CD8-positive, alpha-beta memory T cell (primary cell): ENCODE results near the gene EIF1. TPM values are rescaled to one million over a fixed set of nuclear protein-coding genes. Genes with fewer than 3 reads are reported as not detected.

Experiments
- CTCF ChIA-PET: fragments of 350-600 bp; sonication (Branson Sonifier 250); formaldehyde crosslinking; loops from one replicate; lab custom pipeline; 2021; ENCODE audit warnings: antibody characterized with exemption; lab: Charles Lee
- POLR2A ChIA-PET: fragments of 350-600 bp; sonication (Branson Sonifier 250); formaldehyde crosslinking; loops from one replicate; lab custom pipeline; 2021; ENCODE audit warnings: antibody characterized with exemption; lab: Charles Lee
- DNase-seq, 5 donors: peaks; one replicate each; pipeline versions ENCODE4 v3.0.0 to v3.0.0-alpha.2; 2020 to 2022; ENCODE audit warnings: mixed read lengths in 1 of 5
- H3K27ac ChIP-seq: one replicate; pipeline ENCODE4 v1.7.0; 2013; ENCODE audit warnings: low read depth, mild to moderate bottlenecking, low read length, moderate library complexity
- H3K27me3 ChIP-seq: 2 replicates; pipeline ENCODE4 v1.7.0; 2013; ENCODE audit warnings: low read length, mild to moderate bottlenecking; ENCODE audit not compliant: insufficient read depth, poor library complexity, severe bottlenecking
- H3K36me3 ChIP-seq: 2 replicates; pipeline ENCODE4 v1.7.0; 2013; ENCODE audit warnings: mild to moderate bottlenecking, low read length, moderate library complexity; ENCODE audit not compliant: insufficient read depth
- H3K4me1 ChIP-seq: 2 replicates; pipeline ENCODE4 v1.7.0; 2013; ENCODE audit warnings: mild to moderate bottlenecking, low read length, moderate library complexity; ENCODE audit not compliant: insufficient read depth
- H3K4me3 ChIP-seq: 2 replicates; pipeline ENCODE4 v1.7.0; 2013; ENCODE audit warnings: mild to moderate bottlenecking, low read length
- H3K9me3 ChIP-seq: 2 replicates; pipeline ENCODE4 v1.7.0; 2013; ENCODE audit warnings: mild to moderate bottlenecking, low read length
- H3K27ac Mint-ChIP-seq, 8 donors: one replicate each; pipeline ENCODE4 v1.8.0; 2020 to 2021; ENCODE audit warnings: mixed read lengths in 8 of 8, mild to moderate bottlenecking in 6 of 8, inconsistent platforms in 3 of 8, moderate library complexity in 3 of 8
- H3K27me3 Mint-ChIP-seq, 2 donors: one replicate each; pipeline ENCODE4 v1.8.0; 2020 to 2021; ENCODE audit warnings: mixed read lengths in 2 of 2, mild to moderate bottlenecking in 1 of 2, moderate library complexity in 1 of 2
- H3K36me3 Mint-ChIP-seq, 3 donors: one replicate each; pipeline ENCODE4 v1.8.0; 2020 to 2021; ENCODE audit warnings: mixed read lengths in 3 of 3, inconsistent platforms in 1 of 3, mild to moderate bottlenecking in 1 of 3
- H3K4me1 Mint-ChIP-seq, 3 donors: one replicate each; pipeline ENCODE4 v1.8.0; 2020 to 2021; ENCODE audit warnings: mixed read lengths in 3 of 3, inconsistent platforms in 1 of 3, mild to moderate bottlenecking in 1 of 3
- H3K4me3 Mint-ChIP-seq, 7 donors: one replicate each; pipeline ENCODE4 v1.8.0; 2020 to 2021; ENCODE audit warnings: mixed read lengths in 7 of 7, mild to moderate bottlenecking in 6 of 7, moderate library complexity in 4 of 7, inconsistent platforms in 2 of 7
- H3K9me3 Mint-ChIP-seq, 5 donors: one replicate each; pipeline ENCODE4 v1.8.0; 2020 to 2022; ENCODE audit warnings: mixed read lengths in 5 of 5, mild to moderate bottlenecking in 3 of 5, moderate library complexity in 2 of 5, inconsistent platforms in 1 of 5
- polyA plus RNA-seq: library from polyadenylated mRNA; unstranded; fragments of 300-500 nt; fragmentation: Illumina TruSeq; gene quantifications from one replicate; pipeline ENCODE4 v1.2.3, GENCODE V29; 2021
- total RNA-seq, 2 experiments: library from RNA; stranded (reverse); gene quantifications; one replicate each; pipeline ENCODE4 v1.2.3, GENCODE V29; 2021

Gene EIF1
- total and polyA plus RNA-seq, 3 experiments from 2014 or later = 1,446 to 1,526 (median 1,504) TPM

- no peaks in the 10 kb centered on the region for H3K9me3 Mint-ChIP-seq
- peak overlapping the region in 5 of 7 donors; percentile 19 to 58 (median 53) for H3K4me3 Mint-ChIP-seq
- Histone ChIP-seq H3K27ac (no peak overlapping the region), H3K4me3 (no peak overlapping the region), H3K27me3 (peaks cover 25% of the 10 kb centered on the region), H3K4me1 (no peaks in the 10 kb centered on the region), H3K36me3 (no peaks in the 10 kb centered on the region), H3K9me3 (no peaks in the 10 kb centered on the region)
- POLR2A ChIA-PET = no interaction called here
- no peak overlapping the region for H3K27ac Mint-ChIP-seq
- H3K27me3 Mint-ChIP-seq = peaks cover 35 to 54% of the 10 kb centered on the region in 2 donors
- no peaks in the 10 kb centered on the region for H3K36me3 Mint-ChIP-seq
- CTCF ChIA-PET = interaction anchor here (0.7 kb wide), 1 partner anchor 905 kb away, joined by 3 read pairs; no protein-coding TSS in a partner anchor
- DNase-seq = no peak
- H3K4me1 Mint-ChIP-seq = peaks cover 0 to 14% (median 4%) of the 10 kb centered on the region in 3 donors
Observed at GRCh38 chr17:41733348-41734138, 44.9 kb downstream of the EIF1 start.

GRCh38 chr17:41734139-41734948 lies 45.7 kb downstream of the EIF1 start, which contains the start of gene HAP1:
TSS of gene HAP1 (minus strand) at chr17:41734643. CDS start at chr17:41734634, 9 bp downstream.
- Mint-ChIP-seq H3K4me3 (peak within 1 kb of the TSS in 6 of 7 donors; percentile 19 to 58 (median 54)), H3K9me3 (no peaks in the 10 kb centered on the region), H3K27ac (no peak within 1 kb of the TSS), H3K4me1 (peaks cover 0 to 14% (median 4%) of the 10 kb centered on the region in 3 donors), H3K36me3 (no peaks in the 10 kb centered on the region), H3K27me3 (peaks cover 35 to 53% of the 10 kb centered on the region in 2 donors)
- H3K4me3 ChIP-seq = no peak within 1 kb of the TSS
- H3K9me3 ChIP-seq = no peaks in the 10 kb centered on the region
- no peak for DNase-seq
- peaks cover 25% of the 10 kb centered on the region for H3K27me3 ChIP-seq
- no peak within 1 kb of the TSS for H3K27ac ChIP-seq
- POLR2A ChIA-PET = interaction anchor here (0.6 kb wide), 1 partner anchor 95 kb away, joined by 3 read pairs; no protein-coding TSS in a partner anchor
- CTCF ChIA-PET = no interaction called here
- H3K4me1 ChIP-seq = no peaks in the 10 kb centered on the region
- no peaks in the 10 kb centered on the region for H3K36me3 ChIP-seq

- Histone ChIP-seq H3K36me3 (no peaks in the 10 kb centered on the region), H3K4me1 (no peaks in the 10 kb centered on the region), H3K27me3 (peaks cover 25% of the 10 kb centered on the region), H3K27ac (no peak overlapping the region), H3K4me3 (no peak overlapping the region), H3K9me3 (no peaks in the 10 kb centered on the region)
- peaks cover 35 to 53% of the 10 kb centered on the region in 2 donors for H3K27me3 Mint-ChIP-seq
- H3K27ac Mint-ChIP-seq = no peak overlapping the region
- POLR2A ChIA-PET = interaction anchor here (0.6 kb wide), 1 partner anchor 95 kb away, joined by 3 read pairs; no protein-coding TSS in a partner anchor
- H3K4me1 Mint-ChIP-seq = peaks cover 0 to 14% (median 4%) of the 10 kb centered on the region in 3 donors
- H3K4me3 Mint-ChIP-seq = peak overlapping the region in 4 of 7 donors; percentile 12 to 56 (median 46)
- DNase-seq = no peak
- CTCF ChIA-PET = interaction anchor here (0.6 kb wide), 1 partner anchor 75 kb away, joined by 4 read pairs; no protein-coding TSS in a partner anchor
- H3K9me3 Mint-ChIP-seq = no peaks in the 10 kb centered on the region
- no peaks in the 10 kb centered on the region for H3K36me3 Mint-ChIP-seq
Observed at GRCh38 chr17:41734949-41735313, 46.2 kb downstream of the EIF1 start.

GRCh38 chr17:41735744-41736143 lies 47.1 kb downstream of the EIF1 start:
- Histone ChIP-seq H3K4me3 (no peak overlapping the region), H3K4me1 (no peaks in the 10 kb centered on the region), H3K27ac (no peak overlapping the region), H3K9me3 (no peaks in the 10 kb centered on the region), H3K36me3 (no peaks in the 10 kb centered on the region), H3K27me3 (peaks cover 25% of the 10 kb centered on the region)
- DNase-seq = no peak
- H3K27ac Mint-ChIP-seq = peak overlapping the region in 1 of 8 donors; percentile 0
- H3K4me1 Mint-ChIP-seq = peaks cover 0 to 14% (median 4%) of the 10 kb centered on the region in 3 donors
- H3K9me3 Mint-ChIP-seq = no peaks in the 10 kb centered on the region
- H3K36me3 Mint-ChIP-seq = no peaks in the 10 kb centered on the region
- H3K27me3 Mint-ChIP-seq = peaks cover 35 to 53% of the 10 kb centered on the region in 2 donors
- POLR2A ChIA-PET = no interaction called here
- CTCF ChIA-PET = interaction anchor here (0.9 kb wide), 1 partner anchor 31 kb away, joined by 4 read pairs; no protein-coding TSS in a partner anchor
- H3K4me3 Mint-ChIP-seq = no peak overlapping the region

- Histone ChIP-seq H3K27me3 (peaks cover 21% of the 10 kb centered on the region), H3K36me3 (no peaks in the 10 kb centered on the region), H3K27ac (no peak overlapping the region), H3K4me1 (no peaks in the 10 kb centered on the region), H3K4me3 (no peak overlapping the region), H3K9me3 (no peaks in the 10 kb centered on the region)
- Mint-ChIP-seq H3K36me3 (no peaks in the 10 kb centered on the region), H3K9me3 (no peaks in the 10 kb centered on the region), H3K27me3 (peaks cover 32 to 43% of the 10 kb centered on the region in 2 donors), H3K27ac (peak overlapping the region in 2 of 8 donors; percentile 17 to 29), H3K4me1 (peaks cover 0 to 14% (median 4%) of the 10 kb centered on the region in 3 donors), H3K4me3 (peak overlapping the region in 1 of 7 donors; percentile 44)
- POLR2A ChIA-PET = interaction anchor here (0.6 kb wide), 1 partner anchor 86 kb away, joined by 4 read pairs; no protein-coding TSS in a partner anchor
- no peak for DNase-seq
- CTCF ChIA-PET = interaction anchor here (0.6 to 2.5 kb wide), 11 partner anchors 8 to 90 kb away, joined by 3 to 12 read pairs (median 3); partner anchors contain the start of genes JUP and P3H4
Observed at GRCh38 chr17:41736983-41737679, 48.4 kb downstream of the EIF1 start.

- H3K27me3 Mint-ChIP-seq = peaks cover 29 to 37% of the 10 kb centered on the region in 2 donors
Observed at GRCh38 chr17:41737680-41738023, 49.0 kb downstream of the EIF1 start.

GRCh38 chr17:41738077-41738800 lies 49.6 kb downstream of the EIF1 start:
- H3K27ac ChIP-seq = no peak overlapping the region
- H3K9me3 ChIP-seq = no peaks in the 10 kb centered on the region
- H3K27me3 ChIP-seq = peaks cover 16% of the 10 kb centered on the region
- ChIA-PET CTCF (interaction anchor here (0.6 to 2.5 kb wide), 11 partner anchors 9 to 89 kb away, joined by 3 to 12 read pairs (median 3); partner anchors contain the start of genes JUP and P3H4), POLR2A (no interaction called here)
- H3K36me3 ChIP-seq = no peaks in the 10 kb centered on the region
- H3K27me3 Mint-ChIP-seq = peaks cover 24 to 35% of the 10 kb centered on the region in 2 donors
- H3K4me1 ChIP-seq = no peaks in the 10 kb centered on the region
- no peaks in the 10 kb centered on the region for H3K9me3 Mint-ChIP-seq
- H3K36me3 Mint-ChIP-seq = no peaks in the 10 kb centered on the region
- no peak overlapping the region for H3K27ac Mint-ChIP-seq
- H3K4me1 Mint-ChIP-seq = peaks cover 0 to 14% (median 2%) of the 10 kb centered on the region in 3 donors
- DNase-seq = peak; percentile 64 to 81 (median 68)
- H3K4me3 Mint-ChIP-seq = no peak overlapping the region
- H3K4me3 ChIP-seq = no peak overlapping the region

More at GRCh38 chr17:41737680-41738023, 49.0 kb downstream of the EIF1 start:
- no peaks in the 10 kb centered on the region for H3K36me3 Mint-ChIP-seq
- H3K36me3 ChIP-seq = no peaks in the 10 kb centered on the region
- POLR2A ChIA-PET = no interaction called here
- peaks cover 0 to 14% (median 3%) of the 10 kb centered on the region in 3 donors for H3K4me1 Mint-ChIP-seq
- CTCF ChIA-PET = interaction anchor here (0.6 to 2.5 kb wide), 11 partner anchors 9 to 89 kb away, joined by 3 to 12 read pairs (median 3); partner anchors contain the start of genes JUP and P3H4
- no peak overlapping the region for H3K4me3 ChIP-seq
- no peaks in the 10 kb centered on the region for H3K4me1 ChIP-seq
- no peaks in the 10 kb centered on the region for H3K9me3 ChIP-seq
- H3K27me3 ChIP-seq = peaks cover 16% of the 10 kb centered on the region
- H3K9me3 Mint-ChIP-seq = no peaks in the 10 kb centered on the region
- H3K27ac Mint-ChIP-seq = no peak overlapping the region
- no peak overlapping the region for H3K27ac ChIP-seq
- H3K4me3 Mint-ChIP-seq = peak overlapping the region in 1 of 7 donors; percentile 44
- no peak for DNase-seq
